ENCODE results near the gene STH.
A peak's percentile ranks its signal among the peaks of the same experiment; 100 is the strongest.
"Not testable (repeated sequence)": the region's sequence is repeated elsewhere in the genome, so short reads cannot be mapped to it uniquely, and the experiment has no call there.

The STH gene

DNA sequence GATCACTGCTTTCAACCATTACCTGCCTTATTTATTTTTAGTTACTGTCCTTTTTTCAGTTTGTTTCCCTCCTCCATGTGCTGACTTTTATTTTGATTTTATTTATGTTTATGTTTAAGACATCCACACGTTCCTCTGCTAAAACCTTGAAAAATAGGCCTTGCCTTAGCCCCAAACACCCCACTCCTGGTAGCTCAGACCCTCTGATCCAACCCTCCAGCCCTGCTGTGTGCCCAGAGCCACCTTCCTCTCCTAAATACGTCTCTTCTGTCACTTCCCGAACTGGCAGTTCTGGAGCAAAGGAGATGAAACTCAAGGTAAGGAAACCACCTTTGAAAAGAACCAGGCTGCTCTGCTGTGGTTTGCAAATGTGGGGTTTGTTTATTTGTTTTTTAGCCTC is 9.3 kb upstream of the STH start:
- DNase-seq, result no peak

DNA sequence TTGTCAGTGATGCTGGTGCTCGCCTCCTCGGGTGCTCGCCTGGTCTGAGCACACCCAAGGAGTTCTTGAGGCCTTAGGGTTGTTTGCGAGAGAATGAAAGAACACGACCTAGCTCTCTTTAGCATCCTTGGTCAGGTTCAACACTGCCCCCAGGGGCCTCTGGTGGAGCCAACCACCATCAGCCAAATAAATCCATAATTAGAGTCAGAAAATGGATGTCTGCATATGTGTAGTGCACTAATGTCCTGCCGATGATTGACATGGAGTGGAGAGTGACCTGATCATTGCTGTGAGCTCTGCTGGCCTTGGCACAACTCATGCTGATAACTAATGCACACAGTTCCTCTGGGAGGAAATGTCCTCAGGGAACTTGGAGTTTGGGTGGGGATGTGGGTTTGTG is 8.2 kb upstream of the STH start:
- DNase-seq, result no peak

DNA sequence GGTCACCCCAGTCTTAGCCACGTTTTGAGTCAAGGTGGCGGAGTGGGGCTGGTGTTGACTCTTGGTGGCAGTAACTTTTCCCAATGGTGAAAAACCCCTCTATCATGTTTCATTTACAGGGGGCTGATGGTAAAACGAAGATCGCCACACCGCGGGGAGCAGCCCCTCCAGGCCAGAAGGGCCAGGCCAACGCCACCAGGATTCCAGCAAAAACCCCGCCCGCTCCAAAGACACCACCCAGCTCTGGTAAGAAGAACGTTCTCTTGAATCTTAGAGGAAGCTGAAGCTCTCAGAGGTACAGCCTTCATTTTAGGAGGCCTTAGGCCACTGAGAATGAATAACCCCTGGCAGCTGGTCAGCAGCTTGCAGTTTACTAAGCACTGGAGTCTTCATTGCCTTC is 7.7 kb upstream of the STH start:
- DNase-seq, result no peak

DNA sequence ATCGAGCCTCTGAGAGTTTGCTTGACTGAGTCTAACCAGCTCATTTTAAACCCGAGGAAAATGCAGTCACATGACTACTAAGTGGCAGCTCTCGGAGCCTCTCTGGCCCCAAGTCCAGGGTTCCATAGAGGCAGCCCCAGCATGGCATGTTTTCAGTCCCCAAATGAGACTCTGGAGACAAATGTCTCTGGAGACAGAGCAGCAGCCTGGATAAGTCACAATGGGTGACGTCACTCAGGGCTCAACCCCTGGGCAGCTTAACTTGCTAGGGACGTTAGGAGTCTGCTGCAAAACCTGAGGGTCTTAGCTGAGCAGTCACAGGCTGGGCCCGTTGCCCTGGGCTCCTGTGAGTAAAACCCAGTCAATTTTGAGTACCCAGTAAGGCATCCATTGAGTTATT is 6.9 kb upstream of the STH start:
- DNase-seq, result no peak

DNA sequence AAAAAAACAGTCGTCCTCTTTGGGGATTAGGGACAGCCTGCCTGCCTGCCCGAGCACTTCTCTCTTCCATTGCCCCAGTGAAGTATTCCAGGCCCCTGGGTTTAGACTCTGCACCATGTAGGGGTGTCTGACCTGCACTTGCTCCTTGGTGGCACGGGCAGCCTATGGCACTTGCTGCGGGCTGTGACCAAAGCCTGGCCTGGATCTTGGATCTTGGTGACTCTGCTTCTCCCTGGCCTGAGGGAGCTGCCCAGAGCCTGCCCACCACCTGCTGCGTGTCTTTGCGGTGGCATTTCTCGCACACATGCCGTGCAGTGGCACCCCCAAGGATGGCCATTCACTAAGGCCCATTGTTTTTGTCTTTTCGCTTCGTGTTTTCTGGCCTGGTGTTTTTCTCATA is 6.1 kb upstream of the STH start:
- no peak for DNase-seq

DNA sequence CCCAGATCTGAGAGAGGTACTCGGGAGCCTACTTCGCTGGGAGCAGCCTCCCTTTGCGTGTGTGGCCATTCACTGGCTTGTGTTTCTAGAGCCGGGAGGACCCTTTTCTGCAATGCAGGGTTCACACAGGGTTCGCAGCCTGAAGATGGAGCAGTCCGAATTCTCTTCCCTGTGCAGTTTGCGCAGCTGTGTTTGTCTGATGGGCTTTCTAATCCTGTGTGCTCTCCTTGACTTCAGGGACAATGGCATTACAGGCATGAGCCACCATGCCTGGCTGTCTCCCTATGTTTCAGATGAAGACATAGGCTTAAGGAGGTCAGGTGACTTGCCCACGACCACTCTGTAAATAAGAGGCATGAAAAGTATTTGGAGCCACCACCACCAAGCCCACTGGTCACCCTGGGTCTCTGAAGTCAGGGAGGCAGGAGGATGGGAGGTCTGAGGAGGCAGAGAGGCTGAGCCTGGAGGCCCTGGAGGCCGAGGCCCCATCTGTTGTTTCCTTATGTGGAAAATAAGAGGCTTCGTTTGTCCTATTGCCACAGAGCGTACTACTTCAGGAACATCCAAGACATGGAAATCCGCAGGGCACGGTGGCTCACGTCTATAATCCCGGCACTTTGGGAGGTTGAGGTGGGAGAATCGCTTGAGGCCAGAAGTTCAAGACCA is 5.0 kb upstream of the STH start:
- DNase-seq, result no peak

DNA sequence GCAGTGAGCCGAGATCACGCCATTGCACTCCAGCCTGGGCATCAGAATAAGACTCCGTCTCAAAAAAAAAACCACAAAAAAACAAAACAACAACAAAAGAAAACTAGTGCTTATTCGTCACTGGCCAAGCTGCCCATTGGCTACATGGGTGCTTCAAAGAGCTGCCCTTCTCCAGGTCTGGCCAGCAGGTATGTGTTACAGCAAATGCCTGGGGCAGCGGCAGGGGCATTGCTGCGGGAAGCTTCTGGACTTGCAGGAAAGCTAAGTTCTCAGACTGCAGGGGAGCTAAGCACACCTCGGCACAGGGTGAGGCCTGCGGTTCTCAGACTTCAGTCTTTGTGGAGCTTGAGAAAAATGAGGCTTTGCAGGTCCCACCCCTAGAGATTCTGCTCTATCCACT is 4.1 kb upstream of the STH start:
- DNase-seq, result no peak

DNA sequence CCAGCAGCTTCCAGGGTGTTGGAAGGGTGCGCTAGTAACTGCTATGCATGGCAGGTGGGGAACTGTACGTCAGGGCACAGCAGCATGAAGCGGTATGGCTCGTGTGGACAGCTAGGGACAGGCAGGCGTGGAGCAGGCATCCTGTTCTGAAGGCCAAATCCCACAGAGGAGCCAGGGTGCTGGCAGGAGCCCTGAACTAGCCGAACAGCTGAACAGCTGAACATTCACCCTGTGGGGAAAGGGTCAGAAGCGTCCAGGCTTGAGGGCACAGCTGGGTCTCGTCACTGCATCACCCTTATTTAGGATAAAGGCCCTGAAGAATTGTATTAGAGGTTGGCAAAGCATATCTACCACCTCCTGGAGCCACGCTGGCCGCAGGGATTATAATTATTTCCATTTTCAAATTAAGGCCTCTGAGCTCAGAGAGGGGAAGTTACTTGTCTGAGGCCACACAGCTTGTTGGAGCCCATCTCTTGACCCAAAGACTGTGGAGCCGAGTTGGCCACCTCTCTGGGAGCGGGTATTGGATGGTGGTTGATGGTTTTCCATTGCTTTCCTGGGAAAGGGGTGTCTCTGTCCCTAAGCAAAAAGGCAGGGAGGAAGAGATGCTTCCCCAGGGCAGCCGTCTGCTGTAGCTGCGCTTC is 3.3 kb upstream of the STH start:
- no peak for DNase-seq

DNA sequence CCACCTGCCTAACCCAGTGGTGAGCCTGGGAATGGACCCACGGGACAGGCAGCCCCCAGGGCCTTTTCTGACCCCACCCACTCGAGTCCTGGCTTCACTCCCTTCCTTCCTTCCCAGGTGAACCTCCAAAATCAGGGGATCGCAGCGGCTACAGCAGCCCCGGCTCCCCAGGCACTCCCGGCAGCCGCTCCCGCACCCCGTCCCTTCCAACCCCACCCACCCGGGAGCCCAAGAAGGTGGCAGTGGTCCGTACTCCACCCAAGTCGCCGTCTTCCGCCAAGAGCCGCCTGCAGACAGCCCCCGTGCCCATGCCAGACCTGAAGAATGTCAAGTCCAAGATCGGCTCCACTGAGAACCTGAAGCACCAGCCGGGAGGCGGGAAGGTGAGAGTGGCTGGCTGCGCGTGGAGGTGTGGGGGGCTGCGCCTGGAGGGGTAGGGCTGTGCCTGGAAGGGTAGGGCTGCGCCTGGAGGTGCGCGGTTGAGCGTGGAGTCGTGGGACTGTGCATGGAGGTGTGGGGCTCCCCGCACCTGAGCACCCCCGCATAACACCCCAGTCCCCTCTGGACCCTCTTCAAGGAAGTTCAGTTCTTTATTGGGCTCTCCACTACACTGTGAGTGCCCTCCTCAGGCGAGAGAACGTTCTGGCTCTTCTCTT is 2.6 kb upstream of the STH start:
- DNase-seq, result no peak

DNA sequence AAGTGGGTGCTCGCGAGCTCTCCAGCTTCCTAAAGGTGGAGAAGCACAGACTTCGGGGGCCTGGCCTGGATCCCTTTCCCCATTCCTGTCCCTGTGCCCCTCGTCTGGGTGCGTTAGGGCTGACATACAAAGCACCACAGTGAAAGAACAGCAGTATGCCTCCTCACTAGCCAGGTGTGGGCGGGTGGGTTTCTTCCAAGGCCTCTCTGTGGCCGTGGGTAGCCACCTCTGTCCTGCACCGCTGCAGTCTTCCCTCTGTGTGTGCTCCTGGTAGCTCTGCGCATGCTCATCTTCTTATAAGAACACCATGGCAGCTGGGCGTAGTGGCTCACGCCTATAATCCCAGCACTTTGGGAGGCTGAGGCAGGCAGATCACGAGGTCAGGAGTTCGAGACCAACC is 1.9 kb upstream of the STH start:
- no peak for DNase-seq

DNA sequence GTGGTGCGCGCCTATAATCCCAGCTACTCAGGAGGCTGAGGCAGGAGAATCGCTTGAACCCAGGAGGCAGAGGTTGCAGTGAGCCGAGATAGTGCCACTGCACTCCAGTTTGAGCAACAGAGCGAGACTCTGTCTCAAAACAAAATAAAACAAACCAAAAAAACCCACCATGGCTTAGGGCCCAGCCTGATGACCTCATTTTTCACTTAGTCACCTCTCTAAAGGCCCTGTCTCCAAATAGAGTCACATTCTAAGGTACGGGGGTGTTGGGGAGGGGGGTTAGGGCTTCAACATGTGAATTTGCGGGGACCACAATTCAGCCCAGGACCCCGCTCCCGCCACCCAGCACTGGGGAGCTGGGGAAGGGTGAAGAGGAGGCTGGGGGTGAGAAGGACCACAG is 1.4 kb upstream of the STH start:
- DNase-seq, result no peak

DNA sequence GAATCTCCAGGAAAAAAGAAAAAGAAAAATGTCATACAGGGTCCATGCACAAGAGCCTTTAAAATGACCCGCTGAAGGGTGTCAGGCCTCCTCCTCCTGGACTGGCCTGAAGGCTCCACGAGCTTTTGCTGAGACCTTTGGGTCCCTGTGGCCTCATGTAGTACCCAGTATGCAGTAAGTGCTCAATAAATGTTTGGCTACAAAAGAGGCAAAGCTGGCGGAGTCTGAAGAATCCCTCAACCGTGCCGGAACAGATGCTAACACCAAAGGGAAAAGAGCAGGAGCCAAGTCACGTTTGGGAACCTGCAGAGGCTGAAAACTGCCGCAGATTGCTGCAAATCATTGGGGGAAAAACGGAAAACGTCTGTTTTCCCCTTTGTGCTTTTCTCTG is 845 bp downstream of the STH start:
- DNase-seq, result no peak

DNA sequence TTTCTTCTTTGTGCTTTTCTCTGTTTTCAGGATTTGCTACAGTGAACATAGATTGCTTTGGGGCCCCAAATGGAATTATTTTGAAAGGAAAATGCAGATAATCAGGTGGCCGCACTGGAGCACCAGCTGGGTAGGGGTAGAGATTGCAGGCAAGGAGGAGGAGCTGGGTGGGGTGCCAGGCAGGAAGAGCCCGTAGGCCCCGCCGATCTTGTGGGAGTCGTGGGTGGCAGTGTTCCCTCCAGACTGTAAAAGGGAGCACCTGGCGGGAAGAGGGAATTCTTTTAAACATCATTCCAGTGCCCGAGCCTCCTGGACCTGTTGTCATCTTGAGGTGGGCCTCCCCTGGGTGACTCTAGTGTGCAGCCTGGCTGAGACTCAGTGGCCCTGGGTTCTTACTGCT is 1.2 kb downstream of the STH start:
- no peak for DNase-seq

DNA sequence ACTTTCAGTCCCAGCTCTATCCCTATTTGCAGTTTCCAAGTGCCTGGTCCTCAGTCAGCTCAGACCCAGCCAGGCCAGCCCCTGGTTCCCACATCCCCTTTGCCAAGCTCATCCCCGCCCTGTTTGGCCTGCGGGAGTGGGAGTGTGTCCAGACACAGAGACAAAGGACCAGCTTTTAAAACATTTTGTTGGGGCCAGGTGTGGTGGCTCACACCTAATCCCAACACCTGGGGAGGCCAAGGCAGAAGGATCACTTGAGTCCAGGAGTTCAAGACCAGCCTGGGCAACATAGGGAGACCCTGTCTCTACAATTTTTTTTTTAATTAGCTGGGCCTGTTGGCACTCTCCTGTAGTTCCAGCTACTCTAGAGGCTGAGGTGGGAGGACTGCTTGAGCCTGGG is 1.7 kb downstream of the STH start:
- no peak for DNase-seq

DNA sequence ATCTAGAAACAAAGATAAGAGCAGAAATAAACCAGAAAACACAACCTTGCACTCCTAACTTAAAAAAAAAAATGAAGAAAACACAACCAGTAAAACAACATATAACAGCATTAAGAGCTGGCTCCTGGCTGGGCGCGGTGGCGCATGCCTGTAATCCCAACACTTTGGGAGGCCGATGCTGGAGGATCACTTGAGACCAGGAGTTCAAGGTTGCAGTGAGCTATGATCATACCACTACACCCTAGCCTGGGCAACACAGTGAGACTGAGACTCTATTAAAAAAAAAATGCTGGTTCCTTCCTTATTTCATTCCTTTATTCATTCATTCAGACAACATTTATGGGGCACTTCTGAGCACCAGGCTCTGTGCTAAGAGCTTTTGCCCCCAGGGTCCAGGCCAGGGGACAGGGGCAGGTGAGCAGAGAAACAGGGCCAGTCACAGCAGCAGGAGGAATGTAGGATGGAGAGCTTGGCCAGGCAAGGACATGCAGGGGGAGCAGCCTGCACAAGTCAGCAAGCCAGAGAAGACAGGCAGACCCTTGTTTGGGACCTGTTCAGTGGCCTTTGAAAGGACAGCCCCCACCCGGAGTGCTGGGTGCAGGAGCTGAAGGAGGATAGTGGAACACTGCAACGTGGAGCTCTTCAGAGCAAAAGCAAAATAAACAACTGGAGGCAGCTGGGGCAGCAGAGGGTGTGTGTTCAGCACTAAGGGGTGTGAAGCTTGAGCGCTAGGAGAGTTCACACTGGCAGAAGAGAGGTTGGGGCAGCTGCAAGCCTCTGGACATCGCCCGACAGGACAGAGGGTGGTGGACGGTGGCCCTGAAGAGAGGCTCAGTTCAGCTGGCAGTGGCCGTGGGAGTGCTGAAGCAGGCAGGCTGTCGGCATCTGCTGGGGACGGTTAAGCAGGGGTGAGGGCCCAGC is 2.6 kb downstream of the STH start:
- no peak for DNase-seq

DNA sequence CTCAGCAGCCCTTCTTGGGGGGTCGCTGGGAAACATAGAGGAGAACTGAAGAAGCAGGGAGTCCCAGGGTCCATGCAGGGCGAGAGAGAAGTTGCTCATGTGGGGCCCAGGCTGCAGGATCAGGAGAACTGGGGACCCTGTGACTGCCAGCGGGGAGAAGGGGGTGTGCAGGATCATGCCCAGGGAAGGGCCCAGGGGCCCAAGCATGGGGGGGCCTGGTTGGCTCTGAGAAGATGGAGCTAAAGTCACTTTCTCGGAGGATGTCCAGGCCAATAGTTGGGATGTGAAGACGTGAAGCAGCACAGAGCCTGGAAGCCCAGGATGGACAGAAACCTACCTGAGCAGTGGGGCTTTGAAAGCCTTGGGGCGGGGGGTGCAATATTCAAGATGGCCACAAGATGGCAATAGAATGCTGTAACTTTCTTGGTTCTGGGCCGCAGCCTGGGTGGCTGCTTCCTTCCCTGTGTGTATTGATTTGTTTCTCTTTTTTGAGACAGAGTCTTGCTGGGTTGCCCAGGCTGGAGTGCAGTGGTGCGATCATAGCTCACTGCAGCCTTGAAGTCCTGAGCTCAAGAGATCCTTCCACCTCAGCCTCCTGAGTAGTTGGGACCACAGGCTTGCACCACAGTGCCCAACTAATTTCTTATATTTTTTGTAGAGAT is 3.4 kb downstream of the STH start:
- peak; percentile 56 for DNase-seq

DNA sequence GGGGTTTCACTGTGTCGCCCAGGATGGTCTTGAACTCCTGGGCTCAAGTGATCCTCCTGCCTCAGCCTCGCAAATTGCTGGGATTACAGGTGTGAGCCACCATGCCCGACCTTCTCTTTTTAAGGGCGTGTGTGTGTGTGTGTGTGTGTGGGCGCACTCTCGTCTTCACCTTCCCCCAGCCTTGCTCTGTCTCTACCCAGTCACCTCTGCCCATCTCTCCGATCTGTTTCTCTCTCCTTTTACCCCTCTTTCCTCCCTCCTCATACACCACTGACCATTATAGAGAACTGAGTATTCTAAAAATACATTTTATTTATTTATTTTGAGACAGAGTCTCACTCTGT is 3.9 kb downstream of the STH start:
- no peak for DNase-seq

DNA sequence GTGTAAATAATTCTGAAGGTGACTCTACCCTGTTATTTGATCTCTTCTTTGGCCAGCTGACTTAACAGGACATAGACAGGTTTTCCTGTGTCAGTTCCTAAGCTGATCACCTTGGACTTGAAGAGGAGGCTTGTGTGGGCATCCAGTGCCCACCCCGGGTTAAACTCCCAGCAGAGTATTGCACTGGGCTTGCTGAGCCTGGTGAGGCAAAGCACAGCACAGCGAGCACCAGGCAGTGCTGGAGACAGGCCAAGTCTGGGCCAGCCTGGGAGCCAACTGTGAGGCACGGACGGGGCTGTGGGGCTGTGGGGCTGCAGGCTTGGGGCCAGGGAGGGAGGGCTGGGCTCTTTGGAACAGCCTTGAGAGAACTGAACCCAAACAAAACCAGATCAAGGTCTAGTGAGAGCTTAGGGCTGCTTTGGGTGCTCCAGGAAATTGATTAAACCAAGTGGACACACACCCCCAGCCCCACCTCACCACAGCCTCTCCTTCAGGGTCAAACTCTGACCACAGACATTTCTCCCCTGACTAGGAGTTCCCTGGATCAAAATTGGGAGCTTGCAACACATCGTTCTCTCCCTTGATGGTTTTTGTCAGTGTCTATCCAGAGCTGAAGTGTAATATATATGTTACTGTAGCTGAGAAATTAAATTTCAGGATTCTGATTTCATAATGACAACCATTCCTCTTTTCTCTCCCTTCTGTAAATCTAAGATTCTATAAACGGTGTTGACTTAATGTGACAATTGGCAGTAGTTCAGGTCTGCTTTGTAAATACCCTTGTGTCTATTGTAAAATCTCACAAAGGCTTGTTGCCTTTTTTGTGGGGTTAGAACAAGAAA is 5.1 kb downstream of the STH start:
- DNase-seq, result peak; percentile 61

DNA sequence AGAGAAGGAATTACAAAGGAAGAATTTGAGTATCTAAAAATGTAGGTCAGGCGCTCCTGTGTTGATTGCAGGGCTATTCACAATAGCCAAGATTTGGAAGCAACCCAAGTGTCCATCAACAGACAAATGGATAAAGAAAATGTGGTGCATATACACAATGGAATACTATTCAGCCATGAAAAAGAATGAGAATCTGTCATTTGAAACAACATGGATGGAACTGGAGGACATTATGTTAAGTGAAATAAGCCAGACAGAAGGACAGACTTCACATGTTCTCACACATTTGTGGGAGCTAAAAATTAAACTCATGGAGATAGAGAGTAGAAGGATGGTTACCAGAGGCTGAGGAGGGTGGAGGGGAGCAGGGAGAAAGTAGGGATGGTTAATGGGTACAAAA is 7.0 kb downstream of the STH start:
- not testable (repeated sequence) for DNase-seq

DNA sequence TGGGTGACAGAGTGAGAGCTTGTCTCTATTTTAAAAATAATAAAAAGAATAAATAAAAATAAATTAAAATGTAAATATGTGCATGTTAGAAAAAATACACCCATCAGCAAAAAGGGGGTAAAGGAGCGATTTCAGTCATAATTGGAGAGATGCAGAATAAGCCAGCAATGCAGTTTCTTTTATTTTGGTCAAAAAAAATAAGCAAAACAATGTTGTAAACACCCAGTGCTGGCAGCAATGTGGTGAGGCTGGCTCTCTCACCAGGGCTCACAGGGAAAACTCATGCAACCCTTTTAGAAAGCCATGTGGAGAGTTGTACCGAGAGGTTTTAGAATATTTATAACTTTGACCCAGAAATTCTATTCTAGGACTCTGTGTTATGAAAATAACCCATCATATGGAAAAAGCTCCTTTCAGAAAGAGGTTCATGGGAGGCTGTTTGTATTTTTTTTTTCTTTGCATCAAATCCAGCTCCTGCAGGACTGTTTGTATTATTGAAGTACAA is 8.5 kb downstream of the STH start:
- no peak for DNase-seq

DNA sequence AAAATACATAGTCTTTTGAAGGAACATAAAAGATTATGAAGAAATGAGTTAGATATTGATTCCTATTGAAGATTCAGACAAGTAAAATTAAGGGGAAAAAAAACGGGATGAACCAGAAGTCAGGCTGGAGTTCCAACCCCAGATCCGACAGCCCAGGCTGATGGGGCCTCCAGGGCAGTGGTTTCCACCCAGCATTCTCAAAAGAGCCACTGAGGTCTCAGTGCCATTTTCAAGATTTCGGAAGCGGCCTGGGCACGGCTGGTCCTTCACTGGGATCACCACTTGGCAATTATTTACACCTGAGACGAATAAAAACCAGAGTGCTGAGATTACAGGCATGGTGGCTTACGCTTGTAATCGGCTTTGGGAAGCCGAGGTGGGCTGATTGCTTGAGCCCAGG is 9.5 kb downstream of the STH start:
- no peak for DNase-seq
